ENCODE data around the gene PPP1R14D.

The PPP1R14D gene

DNA sequence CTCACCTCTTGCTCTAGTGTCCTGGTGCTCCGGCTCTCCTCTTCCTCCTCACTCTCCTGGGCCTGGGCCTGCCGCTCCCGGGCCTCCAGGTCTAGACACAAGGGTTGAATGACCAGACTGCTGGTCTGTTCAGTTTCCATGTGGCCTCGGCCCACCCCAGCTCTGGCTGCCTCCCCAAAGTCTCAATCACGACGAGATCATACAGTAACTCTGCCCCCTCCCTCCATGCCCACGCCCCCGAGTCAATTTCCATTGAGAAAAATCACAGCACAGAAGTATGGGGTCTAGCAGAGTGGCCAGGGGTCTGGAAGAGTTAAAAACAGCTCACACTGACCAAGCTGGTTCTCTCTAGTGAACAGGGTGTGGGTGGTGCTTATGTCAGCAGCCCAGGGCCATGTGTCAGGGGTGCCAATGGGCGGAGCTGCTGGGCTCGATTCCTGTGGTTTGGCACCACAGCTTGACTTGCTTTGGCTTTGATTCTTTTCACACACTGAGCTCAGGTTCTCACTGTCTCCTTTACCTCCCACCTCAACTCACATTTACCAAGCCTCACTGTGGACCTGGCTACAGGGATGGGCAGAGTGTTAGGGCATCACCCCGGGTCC, 51.9 kb downstream of the PPP1R14D start:
- DNase-seq, result no peak

GRCh38 chr15:40775740-40776536, 52.6 kb downstream of the PPP1R14D start:
- DNase-seq, result no peak

- no peak for DNase-seq
These were observed 53.5 kb downstream of the PPP1R14D start for GRCh38 chr15:40775007-40775406.

- DNase-seq, result no peak
These were observed 54.6 kb downstream of the PPP1R14D start for GRCh38 chr15:40773902-40774301.

DNA sequence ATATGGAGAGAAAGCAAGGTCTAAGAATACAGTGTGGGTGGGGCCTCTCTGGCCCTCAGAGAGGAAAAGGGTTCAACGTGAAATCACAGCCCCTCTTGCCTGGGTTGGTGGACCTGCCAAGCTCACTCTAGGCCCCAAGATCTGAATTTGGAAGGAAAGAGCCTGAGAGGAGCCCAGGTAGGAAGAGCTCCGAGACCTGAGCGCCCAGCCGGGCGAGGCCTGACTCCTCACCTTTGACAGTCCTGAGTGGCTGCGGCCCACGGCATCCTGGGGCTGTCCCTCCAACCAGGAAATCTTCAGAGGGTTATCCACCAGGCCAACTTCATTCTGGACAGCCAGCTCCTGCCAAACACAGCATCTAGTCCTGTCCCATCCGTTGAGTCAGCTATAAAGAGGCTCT, 55.0 kb downstream of the PPP1R14D start:
- no peak for DNase-seq

DNA sequence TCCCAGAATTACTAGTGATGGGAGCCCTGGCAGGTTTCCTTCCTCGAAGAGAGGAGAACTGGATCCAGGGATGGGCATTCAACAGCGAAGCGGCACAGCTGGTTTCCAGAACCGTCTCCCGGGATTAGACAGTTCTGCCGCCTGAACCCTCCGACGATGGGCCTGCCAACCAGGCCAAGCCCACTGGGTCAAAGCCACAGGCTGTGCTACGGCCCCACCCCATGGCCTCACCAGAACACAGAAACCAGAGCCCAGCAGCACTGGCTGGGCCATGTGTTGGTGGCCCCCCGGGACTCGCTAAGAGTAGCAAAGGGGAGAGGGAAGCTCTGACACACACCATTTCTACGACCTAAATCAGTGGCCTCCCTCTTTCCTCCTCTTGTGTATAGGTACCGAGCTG, 56.5 kb downstream of the PPP1R14D start:
- DNase-seq, result no peak

- DNase-seq, result no peak
These were observed 57.3 kb downstream of the PPP1R14D start for GRCh38 chr15:40771242-40771641.

DNA sequence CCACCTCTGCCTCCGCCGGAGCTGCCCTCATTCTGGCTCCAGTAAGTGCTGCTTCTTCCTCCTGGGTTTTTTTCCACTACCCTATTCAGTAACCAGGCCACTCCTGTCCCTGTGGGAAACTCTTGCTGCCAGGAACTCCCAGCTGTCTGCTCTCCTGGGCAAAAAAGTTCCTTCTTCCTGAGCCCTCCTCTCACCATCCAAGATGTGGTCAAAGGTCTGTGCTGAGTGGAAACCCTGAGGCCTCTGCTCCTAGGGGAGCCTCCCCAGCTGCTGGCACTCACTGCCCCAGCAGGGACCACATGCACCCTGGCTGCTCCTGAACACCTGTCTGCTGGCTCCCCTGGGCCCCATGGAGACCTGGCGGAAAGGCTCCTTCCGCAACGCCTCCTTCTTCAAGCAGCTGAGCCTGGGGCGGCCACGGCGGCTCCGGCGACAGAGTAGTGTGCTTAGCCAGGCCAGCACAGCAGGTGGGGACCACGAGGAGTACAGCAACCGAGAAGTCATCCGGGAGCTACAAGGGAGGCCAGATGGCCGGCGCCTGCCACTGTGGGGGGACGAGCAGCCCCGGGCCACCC, 58.3 kb downstream of the PPP1R14D start:
- DNase-seq, result no peak

- peak; percentile 83 for DNase-seq
These were observed 59.0 kb downstream of the PPP1R14D start, which contains the start of gene C15orf62 for GRCh38 chr15:40769274-40770146. Gene C15orf62 (plus strand): TSS chr15:40769980. CDS start chr15:40770496, 516 bp downstream.

DNA sequence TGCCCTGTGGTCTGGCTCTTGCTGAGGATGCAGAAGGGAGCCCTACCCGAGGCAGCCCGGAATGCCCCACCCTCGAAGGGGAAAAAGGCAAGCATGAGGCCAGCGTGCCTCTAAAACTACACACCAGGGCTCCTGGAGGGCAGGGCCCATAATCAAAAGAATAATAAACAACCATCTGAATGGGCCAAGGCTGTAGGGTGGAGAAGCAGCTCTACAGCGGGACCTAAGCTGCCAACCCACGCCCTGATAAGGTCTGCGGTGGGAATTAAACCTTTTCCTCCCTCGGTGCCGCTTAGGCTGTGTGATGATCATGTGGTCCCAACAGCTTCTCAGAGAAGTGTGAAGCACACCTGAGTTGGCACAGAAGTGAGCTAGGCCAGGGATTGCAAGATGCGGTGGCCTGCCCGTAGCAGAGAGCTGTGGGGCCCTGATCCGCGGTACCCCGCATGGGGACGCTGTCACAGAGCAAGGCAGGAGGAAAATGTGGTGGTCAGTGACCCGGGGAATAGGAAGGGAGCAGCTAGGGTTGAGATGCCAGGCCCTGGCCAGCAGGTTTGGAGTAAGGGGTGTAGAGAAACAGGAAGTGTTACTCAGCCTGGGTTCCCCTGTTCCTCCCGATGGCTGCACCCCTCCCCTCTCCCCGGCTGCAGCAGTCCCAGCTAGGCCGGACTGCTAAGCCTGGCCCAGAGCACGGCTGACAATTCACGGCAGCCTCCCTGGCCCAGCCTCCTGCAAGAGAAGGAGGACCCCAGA, 59.8 kb downstream of the PPP1R14D start:
- no peak for DNase-seq

DNA sequence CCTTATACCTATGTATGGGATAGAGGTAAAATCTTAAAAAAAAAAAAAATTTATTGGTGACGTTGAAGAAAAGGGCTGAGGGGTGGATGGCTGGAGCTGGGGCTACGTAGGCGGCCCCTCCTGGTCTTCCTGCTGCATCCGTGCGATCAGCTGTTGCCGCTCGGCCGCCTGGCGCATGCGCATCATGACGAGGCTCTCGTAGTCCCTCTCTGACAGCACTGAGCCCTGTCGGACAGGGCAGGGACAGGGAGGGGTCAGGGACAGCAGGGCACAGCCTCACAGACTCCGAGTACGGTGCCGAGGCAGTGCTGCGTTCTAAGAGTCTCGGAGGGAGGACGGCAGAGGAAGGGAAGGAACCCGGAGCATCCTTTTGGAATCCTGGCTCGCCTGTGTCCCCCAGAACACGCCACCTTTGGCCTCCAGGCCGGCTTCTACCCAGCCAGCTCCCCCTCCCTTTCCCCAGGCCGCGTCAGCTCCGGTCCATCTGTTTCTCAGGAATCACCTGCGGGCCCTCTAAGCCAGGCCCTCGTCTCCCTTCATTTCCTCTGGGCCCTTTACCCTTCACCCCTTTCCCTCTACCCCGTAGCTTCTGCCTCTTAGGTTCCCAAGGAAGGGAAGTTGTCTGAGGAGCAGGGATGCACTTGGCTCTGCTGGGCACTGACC, 60.5 kb downstream of the PPP1R14D start:
- DNase-seq, result no peak

DNA sequence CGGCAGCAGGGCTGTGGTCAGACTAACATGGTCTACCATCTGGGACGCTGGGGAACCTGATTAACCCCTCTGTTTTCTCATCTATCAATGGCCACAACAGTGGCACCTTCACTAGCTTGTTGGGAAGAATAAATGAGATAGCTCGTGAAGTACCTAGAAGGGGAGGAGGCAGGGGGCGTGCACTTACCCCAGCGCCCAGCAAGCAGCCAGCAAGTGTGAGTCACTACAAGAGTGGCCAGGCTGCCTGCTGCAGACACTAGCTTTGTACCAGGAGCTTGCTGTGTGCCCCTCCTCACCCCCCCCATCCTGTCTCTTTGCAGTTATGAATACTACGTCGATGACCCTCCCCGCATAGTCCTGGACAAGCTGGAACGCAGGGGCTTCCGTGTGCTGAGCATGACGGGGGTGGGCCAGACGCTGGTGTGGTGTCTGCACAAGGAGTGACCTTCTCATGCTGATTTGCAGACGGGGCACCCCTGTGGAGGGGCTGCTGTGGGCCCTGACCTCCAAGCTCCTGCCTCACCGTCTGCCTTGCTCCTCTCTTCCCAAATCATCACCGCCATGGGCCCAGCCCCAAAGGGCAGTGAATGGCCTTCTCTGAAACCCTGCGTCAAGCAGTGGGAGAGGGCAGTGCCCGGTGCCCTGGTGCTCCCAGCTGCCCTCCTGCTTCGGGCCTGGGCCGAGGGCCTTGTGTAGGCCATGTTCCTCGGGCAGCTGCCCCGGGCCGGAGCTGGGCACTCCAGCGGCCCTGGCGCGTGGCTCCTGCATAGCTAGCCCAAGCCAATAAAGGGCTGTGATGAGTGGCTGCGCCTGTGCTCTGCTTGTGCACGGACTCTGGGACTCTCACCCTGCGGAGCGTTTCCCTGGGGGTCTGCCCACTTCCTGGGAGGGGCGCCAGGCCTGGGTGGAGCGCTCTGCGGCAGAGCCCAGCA, 61.3 kb downstream of the PPP1R14D start:
- DNase-seq, result no peak

GRCh38 chr15:40766194-40766815, 62.2 kb downstream of the PPP1R14D start:
- no peak for DNase-seq

Data from T1000 (cell line).